ENCODE data around the gene DCLK1. TPM values are rescaled to one million over a fixed set of nuclear protein-coding genes. Genes with fewer than 3 reads are reported as not detected.

DCLK1 gene
- total and polyA plus RNA-seq, 10 donors: 2.0 to 22.1 (median 11.7) TPM

- TF ChIP-seq, protein P1, sequence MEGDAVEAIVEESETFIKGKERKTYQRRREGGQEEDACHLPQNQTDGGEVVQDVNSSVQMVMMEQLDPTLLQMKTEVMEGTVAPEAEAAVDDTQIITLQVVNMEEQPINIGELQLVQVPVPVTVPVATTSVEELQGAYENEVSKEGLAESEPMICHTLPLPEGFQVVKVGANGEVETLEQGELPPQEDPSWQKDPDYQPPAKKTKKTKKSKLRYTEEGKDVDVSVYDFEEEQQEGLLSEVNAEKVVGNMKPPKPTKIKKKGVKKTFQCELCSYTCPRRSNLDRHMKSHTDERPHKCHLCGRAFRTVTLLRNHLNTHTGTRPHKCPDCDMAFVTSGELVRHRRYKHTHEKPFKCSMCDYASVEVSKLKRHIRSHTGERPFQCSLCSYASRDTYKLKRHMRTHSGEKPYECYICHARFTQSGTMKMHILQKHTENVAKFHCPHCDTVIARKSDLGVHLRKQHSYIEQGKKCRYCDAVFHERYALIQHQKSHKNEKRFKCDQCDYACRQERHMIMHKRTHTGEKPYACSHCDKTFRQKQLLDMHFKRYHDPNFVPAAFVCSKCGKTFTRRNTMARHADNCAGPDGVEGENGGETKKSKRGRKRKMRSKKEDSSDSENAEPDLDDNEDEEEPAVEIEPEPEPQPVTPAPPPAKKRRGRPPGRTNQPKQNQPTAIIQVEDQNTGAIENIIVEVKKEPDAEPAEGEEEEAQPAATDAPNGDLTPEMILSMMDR (IDR thresholded peaks at IDR 0.05 in 8 of 11, conservative IDR thresholded peaks at IDR 0.05 in 3 of 11): no peak
- TF ChIP-seq POLR2AphosphoS5 (IDR thresholded peaks at IDR 0.05): no peak
- no peak for TF ChIP-seq POLR2A (IDR thresholded peaks at IDR 0.05)
- intact Hi-C loops (cut with DNase I; ENCODE audit: low total_unique reads): no loop called here
- Histone ChIP-seq H3K4me3 (no peak overlapping the region), H3K9me3 (no peaks in the 10 kb centered on the region), H3K36me3 (no peaks in the 10 kb centered on the region), H3K27me3 (replicated peaks in 1 of 7) (no peaks in the 10 kb centered on the region), H3K4me1 (no peaks in the 10 kb centered on the region), H3K27ac (no peak overlapping the region)
- DNase-seq: no peak
- WGBS, 5 donors: 75 to 84% (median 83%) methylated on average over 6 of the region's 6 CpGs
Measured at GRCh38 chr13:35892837-35893814, 238.1 kb downstream of the DCLK1 start.

- TF ChIP-seq, protein P1 (IDR thresholded peaks at IDR 0.05 in 8 of 11, conservative IDR thresholded peaks at IDR 0.05 in 3 of 11): no peak
- TF ChIP-seq POLR2AphosphoS5 (IDR thresholded peaks at IDR 0.05): no peak
- TF ChIP-seq POLR2A (IDR thresholded peaks at IDR 0.05): no peak
- H3K36me3 ChIP-seq: no peaks in the 10 kb centered on the region
- intact Hi-C loops (cut with DNase I; ENCODE audit: low total_unique reads): no loop called here
- no peak for DNase-seq
- H3K4me1 ChIP-seq: no peaks in the 10 kb centered on the region
- H3K4me3 ChIP-seq: no peak overlapping the region
- H3K9me3 ChIP-seq: no peaks in the 10 kb centered on the region
- 75 to 82% (median 79%) methylated on average over 12 of the region's 12 CpGs for WGBS, 5 donors
- H3K27me3 ChIP-seq (replicated peaks in 1 of 7): no peaks in the 10 kb centered on the region
- no peak overlapping the region for H3K27ac ChIP-seq
Measured at GRCh38 chr13:35891507-35892441, 239.4 kb downstream of the DCLK1 start.

- TF ChIP-seq POLR2A (IDR thresholded peaks at IDR 0.05) (no peak), POLR2AphosphoS5 (IDR thresholded peaks at IDR 0.05) (no peak)
- TF ChIP-seq, protein P1 (IDR thresholded peaks at IDR 0.05 in 8 of 11, conservative IDR thresholded peaks at IDR 0.05 in 3 of 11): no peak
- no peaks in the 10 kb centered on the region for H3K4me1 ChIP-seq
- 81 to 92% (median 88%) methylated on average over 2 of the region's 2 CpGs for WGBS, 5 donors
Measured at GRCh38 chr13:35889560-35889959, 241.6 kb downstream of the DCLK1 start.

More at GRCh38 chr13:35889560-35889959, 241.6 kb downstream of the DCLK1 start:
- no peak overlapping the region for H3K27ac ChIP-seq
- DNase-seq: no peak
- H3K36me3 ChIP-seq: no peaks in the 10 kb centered on the region
- intact Hi-C loops (cut with DNase I; ENCODE audit: low total_unique reads): no loop called here
- no peak overlapping the region for H3K4me3 ChIP-seq
- no peaks in the 10 kb centered on the region for H3K27me3 ChIP-seq (replicated peaks in 1 of 7)
- H3K9me3 ChIP-seq: no peaks in the 10 kb centered on the region

Measured in spleen (tissue), 11 donors.